ENCODE results near the gene PNKD. TPM values are rescaled to one million over a fixed set of nuclear protein-coding genes. Genes with fewer than 3 reads are reported as not detected.
"Not testable (repeated sequence)": the region's sequence is repeated elsewhere in the genome, so short reads cannot be mapped to it uniquely, and the experiment has no call there.

PNKD gene
- total RNA-seq, 2 donors from 2014 or later: 103 to 119 TPM

DNA sequence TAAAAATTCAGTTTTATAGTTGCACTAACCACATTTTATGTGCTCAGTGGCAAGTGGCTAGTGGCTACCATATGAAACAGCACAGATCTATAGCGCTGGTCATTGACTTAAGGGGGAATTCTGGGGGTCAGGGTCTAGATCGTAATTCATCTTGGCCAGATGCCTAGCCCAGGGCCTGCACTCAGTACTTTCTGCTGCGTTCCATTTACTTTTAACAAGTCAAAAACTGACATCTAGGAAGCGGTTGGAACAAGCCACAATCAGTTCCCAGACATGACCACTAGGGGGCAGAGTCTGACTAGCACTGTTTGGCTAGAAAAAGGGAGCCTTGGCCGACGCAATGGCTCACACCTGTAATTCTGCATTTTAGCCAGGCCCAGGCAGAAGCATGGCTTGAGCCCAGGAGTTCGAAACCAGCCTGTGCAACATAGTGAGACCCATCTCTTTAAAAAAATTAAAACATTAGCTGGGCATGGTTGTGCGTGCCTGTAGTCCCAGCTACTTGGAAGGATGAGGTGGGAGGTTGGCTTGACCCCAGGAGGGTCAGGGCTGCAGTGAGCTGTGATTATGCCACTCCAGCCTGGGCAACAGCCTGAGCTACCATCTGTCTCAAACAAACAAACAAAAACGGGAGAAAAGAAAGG, 31.0 kb downstream of the PNKD start:
- DNase-seq: peak; percentile 86 to 89
- intact Hi-C loops (cut with DNase I, micrococcal nuclease): loop anchor here (5.0 to 10.0 kb wide), 3 partner anchors 54 to 96 kb away; partner anchors contain the start of genes CATIP (in 2 of the 2) and CTDSP1 (in 1 of the 2)
- peak; percentile 86 for ATAC-seq

DNA sequence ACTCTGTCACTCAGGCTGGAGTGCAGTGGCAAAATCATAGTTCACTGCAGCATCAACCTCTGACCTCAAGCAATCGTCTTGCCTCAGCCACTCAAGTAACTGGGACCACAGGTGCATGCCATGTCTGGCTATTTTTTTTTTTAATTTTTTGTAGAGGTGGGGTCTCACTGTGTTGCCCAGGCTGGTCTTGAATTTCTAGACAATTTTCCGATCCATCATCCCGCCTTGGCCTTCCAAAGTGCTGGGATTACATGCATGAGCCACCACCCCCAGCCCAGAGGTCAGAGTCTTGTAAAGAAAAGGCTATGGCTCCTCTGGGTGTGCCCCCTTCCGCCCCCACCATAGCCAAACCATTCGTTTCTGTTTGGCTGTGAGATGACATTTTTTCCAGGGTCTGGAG, 35.1 kb downstream of the PNKD start:
- DNase-seq (no peak), ATAC-seq (no peak)
- intact Hi-C loops (cut with DNase I, micrococcal nuclease): loop anchor here in 1 of 2 donors (10.0 kb wide), 1 partner anchor 49 kb away; the partner anchor contains the start of gene CATIP

DNA sequence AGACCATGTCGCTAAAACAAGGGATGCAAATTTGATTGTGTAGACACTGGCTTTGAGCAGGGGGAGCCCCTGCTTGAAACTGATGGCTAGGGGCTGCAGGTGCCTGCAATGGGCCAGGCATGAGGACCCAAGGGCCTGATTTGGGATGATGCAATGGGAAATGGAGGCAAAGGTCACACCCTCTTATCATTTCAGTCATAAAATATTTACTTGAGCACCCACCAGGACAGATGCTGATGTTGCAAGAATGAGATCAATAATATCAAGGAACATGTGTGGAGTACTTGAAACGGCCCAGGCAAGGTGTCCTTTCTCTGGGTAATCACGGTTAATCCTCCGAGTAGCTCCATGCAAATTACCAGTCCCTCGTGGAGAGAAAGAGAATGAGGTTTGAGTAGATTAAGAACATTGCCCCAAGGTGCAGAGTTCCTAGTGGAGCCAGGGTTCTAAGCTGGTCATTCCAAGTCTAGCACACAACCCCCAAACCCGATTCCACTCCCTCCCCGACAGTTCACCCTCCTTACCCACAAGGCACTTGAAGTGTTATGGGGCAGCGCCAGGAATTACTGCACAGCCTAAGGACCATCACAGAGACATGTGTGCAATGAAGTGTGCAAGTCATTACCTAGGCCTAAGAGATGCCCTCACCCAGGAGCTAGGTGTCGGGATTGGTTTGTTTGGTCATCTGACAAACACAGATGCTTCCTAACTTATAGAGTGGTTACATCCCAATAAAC, 36.0 kb downstream of the PNKD start:
- intact Hi-C loops (cut with DNase I, micrococcal nuclease): loop anchor here in 1 of 2 donors (10.0 kb wide), 1 partner anchor 48 kb away; the partner anchor contains the start of gene CATIP

DNA sequence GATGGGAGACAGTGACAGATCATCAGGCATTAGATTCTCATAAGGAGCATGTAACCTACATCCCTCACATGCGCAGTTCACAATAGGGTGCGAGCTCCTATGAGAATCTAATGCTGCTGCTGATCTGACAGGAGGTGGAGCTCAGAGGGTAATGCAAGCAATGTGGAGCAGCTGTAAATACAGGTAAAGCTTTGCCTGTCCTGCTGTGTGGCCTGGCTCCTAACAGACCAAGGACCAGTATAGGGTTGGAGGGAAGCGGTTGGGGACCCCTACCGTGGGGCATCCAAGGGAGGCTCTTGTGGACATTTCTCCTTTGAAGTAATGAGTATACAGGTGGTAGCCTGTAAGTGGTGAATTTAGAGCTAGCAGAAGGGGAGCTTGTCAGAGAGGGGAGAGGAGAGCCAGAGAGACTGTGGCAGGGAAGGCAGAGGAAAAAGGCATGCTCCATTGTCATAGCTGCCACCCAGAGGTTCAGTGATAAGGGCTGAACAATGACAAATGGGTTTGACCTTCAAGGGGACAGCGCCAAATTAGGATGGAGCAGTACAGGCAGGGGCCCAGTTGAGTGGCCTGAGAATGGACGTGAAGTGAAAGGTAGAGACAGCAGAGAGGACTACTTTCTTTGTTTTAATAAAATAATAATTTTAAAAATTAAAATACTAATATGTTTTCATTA, 37.2 kb downstream of the PNKD start:
- no peak for ATAC-seq
- intact Hi-C loops (cut with DNase I, micrococcal nuclease): loop anchor here in 1 of 2 donors (10.0 kb wide), 1 partner anchor 47 kb away; the partner anchor contains the start of gene CATIP

More for the DNA sequence above, 36.0 kb downstream of the PNKD start:
- no peak for DNase-seq
- ATAC-seq: no peak

DNA sequence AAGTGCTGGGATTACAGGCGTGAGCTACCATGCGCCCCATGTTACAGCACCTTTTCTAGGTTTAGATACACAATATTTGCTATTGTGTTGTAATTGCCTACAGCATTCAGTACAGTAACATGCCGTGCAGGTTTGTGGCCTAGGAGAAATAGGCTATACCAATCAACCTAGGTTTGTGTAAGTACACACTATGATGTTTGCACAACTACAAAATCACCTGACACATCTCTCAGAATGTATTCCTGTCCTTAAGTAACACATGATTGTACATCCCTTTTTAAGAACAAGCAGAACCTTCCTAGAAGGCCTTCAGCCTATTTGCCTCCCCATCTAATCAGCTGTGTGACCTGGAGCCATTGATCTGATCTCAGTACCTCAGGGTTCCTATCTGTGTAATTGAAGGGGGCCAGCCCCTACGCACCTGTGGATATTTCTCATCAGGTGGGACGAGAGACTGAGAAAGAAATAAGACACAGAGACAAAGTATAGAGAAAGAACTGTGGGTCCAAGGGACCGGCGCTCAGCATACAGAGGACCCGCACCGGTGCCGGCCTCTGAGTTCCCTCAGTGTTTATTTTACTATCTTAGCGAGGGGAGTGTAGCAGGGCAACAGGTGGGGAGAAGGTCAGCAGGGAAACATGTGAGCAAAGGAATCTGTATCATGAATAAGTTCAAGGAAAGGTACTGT, 40.7 kb downstream of the PNKD start:
- intact Hi-C loops (cut with DNase I, micrococcal nuclease): no loop called here
- ATAC-seq (peak; percentile 46), DNase-seq (no peak)

More for the DNA sequence above, 37.2 kb downstream of the PNKD start:
- DNase-seq: no peak

DNA sequence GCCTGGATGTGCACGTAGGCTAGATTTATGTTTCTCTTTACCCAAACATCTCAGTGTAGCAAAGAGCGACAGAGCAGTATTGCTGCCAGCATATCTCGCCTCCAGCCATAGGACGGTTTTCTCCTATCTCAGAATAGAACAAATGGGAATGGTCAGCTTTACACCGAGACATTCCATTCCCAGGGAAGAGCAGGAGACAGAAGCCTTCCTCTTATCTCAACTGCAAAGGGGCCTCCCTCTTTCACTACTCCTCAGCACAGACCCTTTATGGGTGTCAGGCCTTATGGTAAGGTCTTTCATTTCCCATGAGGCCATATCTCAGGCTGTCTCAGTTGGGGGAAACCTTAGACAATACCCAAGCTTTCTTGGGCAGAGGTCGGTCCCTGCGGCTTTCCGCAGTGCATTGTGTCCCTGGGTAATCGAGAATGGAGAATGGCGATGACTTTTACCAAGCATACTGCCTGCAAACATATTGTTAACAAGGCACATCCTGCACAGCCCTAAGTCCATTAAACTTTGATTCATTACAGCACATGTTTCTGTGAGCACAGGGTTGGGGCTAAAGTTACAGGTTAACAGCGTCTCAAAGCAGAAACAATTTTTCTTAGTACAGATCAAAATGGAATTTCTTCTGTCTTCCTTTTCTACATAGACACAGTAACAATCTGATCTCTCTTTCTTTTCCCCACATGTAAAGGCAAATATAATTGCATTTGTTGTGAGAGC, 41.4 kb downstream of the PNKD start:
- intact Hi-C loops (cut with DNase I, micrococcal nuclease); DNase-seq: not testable (repeated sequence)
- ATAC-seq: peak; percentile 59

DNA sequence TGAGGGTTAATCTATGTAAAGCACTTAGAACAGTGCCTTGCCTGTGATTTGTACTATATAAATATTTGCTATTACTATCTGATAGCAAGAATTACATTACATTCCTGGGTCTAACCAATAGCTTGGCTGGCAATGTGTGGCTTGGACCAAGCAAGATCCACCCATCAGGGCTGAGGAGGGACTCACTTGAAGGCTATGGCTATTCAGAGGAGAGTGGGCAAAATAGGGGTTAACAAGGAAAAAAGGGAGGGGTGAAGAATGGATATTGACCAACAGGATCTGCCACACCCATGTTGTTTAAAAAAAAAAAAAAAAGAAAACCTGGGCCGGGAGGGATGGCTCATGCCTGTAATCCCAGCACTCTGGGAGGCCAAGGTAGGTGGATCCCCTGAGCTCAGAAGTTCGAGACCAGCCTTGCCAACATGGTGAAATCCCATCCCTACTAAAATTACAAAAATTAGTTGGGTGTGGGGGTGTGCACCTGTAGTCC, 42.0 kb downstream of the PNKD start:
- peak; percentile 83 for ATAC-seq

DNA sequence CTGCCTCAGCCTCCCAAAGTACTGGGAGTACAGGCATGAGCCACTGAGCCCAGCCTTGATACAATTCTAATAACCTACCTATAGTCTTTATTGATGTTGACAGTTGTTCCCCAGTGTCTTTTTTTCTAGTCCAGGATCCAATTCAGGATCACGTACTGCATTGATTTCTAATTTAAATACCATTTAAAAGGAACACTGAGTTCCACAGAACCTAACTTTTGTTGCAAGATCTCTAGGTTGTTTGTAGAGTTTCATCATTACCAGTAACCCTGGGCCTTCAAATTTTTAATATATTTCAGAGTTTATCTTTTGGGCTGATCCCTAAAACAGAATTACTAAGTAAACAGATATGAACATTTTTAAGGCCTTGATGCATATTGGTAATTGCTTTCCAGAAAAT, 43.0 kb downstream of the PNKD start:
- no peak for DNase-seq
- intact Hi-C loops (cut with DNase I, micrococcal nuclease): no loop called here
- no peak for ATAC-seq

More for the DNA sequence above, 42.0 kb downstream of the PNKD start:
- DNase-seq: peak in 1 of 2 donors; percentile 72
- intact Hi-C loops (cut with DNase I, micrococcal nuclease): no loop called here

DNA sequence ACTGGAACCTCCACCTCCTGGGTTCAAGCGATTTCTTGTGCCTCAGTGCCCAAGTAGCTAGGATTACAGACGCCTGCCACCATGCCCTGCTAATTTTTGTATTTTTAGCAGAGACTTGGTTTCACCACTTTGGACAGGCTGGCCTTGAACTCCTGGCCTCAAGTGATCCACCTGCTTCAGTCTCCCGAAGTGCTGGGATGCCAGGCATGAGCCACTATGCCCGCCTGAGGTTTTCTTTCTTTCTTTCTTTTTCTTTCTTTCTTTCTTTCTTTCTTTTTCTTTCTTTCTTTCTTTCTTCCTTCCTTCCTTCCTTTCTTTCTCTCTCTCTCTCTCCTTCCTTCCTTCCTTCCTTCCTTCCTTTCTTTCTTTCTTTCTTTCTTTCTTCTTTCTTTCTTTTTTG, 44.4 kb downstream of the PNKD start:
- ATAC-seq; DNase-seq; intact Hi-C loops (cut with DNase I, micrococcal nuclease): not testable (repeated sequence)

DNA sequence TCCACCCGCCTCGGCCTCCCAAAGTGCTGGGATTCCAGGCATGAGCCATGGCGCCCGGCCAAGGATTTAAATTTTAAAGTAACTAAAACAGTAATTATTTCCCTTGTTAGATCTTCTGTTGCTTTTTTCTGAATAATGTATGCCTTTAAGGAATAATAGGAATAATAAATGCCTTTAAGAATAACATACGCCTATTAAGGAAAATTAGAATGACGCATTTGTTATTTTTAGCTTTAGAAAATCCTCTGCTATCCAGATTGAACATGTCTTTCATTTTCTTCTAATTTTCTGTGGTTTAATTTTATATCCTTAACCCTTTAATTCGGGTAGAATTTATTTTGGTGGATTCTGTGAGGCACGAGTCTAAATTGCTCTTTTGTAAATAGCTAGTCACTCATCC, 45.1 kb downstream of the PNKD start:
- DNase-seq (no peak), ATAC-seq (no peak)
- intact Hi-C loops (cut with DNase I, micrococcal nuclease): no loop called here

DNA sequence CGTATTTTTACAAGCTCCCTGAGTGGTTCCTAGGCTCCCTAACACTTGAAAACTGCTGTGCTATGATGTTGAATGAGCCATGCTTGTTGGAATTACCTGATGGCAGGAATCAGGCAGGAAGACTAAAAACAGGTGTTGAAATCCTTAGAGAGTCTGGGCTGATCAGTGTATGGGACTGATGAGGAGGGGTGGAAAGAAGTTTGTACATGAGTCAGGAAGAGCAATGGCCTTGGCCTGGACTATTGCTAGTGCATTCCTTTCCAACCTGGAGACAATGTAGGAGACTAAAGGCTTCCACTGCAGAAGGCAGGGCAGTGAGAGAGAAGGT, 46.9 kb downstream of the PNKD start:
- DNase-seq (no peak), ATAC-seq (no peak)
- intact Hi-C loops (cut with DNase I, micrococcal nuclease): no loop called here

DNA sequence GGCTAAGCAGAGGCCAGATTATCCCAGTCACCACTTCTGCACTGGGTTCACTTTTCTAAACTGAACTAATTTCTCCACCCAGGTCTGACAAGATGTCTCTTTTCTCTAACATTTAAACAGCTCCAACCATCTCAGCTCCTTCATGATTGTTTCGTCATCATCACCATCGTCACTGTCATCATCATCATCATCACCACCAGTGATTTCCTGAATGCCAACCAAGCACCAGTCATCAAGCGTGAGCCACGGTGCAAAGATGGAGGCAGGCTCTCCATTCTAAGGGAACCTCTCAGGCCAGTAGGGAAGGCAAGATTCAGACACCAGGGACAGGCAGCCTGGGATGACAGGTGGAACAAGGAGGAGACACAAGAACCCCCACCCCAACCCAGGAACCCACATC, 47.5 kb downstream of the PNKD start:
- ATAC-seq: no peak
- intact Hi-C loops (cut with DNase I, micrococcal nuclease): no loop called here
- no peak for DNase-seq

DNA sequence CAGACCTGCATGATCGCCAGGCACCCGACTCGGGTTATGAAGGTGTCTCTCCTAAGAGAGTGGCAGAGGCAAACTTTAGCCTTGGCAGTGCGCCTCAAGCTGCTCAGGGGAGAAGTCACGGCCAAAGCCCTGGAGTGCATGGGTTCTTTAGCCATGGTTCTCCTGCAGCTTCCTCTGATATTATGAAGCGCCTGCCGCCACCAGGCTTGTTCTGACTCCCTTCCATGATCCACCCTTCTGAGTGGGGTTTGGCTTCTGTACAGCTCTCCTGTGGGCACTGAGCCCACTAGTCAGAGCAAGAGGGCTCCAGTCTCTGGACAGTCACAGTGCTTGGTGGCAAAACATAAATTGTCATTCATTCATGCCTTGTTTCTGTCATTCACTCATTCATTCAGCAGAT, 47.9 kb downstream of the PNKD start:
- intact Hi-C loops (cut with DNase I, micrococcal nuclease): no loop called here
- no peak for DNase-seq
- ATAC-seq: no peak

DNA sequence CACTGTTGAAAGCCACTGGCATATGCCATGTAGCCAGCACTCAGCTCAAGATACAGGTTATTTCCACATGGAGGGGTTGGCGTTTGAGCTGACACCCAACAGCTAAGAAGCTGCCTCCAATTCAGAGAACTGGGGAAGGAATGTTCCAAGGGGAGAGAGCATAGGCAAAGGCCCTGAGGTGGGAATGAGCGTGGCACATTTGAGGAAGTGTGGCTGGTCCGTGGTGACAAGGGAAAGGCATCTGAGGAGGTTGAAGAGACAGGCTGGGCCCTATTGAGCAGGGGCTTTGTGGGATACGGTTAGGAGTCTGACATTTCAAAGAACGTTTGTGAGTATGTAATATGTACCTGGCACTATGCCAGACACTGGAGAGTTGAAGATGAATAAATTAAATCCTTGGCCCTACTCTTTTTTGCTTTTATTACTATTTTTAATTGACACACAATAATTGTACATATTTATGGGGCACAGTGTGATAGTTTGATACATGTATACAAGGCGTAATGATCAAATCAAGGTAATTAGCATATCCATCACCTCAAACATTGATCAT, 49.6 kb downstream of the PNKD start:
- ATAC-seq (no peak), DNase-seq (no peak)
- intact Hi-C loops (cut with DNase I, micrococcal nuclease): no loop called here

DNA sequence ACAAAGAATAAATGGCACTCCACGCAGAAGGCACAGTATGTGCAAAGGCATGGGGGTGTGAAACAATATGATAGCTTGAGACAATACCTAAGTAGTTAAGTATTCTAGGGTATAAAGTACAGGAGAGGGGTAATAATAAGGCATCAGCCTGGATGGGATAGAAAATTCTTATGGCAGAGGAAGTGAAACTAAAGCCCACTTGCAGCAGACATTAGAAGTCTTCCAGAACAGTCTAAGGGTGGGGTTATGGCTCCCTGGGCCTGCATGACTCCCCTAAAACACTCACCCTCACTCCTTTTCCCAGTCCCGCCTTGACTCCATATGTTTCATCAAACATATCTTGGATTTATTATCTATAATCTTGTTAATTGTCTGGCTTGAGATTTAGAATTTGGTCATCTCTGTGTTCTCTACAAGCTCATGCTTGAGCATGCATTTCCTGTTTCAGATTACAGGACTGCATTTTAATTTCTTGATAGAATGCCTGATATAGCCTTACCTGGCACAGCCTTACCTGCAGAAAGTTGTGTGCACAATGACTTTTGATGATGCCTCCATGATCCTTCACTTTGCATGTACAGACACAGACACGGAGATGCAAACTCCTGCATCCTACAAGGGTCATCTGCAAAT, 50.5 kb downstream of the PNKD start:
- no peak for ATAC-seq
- DNase-seq: no peak
- intact Hi-C loops (cut with DNase I, micrococcal nuclease): no loop called here

DNA sequence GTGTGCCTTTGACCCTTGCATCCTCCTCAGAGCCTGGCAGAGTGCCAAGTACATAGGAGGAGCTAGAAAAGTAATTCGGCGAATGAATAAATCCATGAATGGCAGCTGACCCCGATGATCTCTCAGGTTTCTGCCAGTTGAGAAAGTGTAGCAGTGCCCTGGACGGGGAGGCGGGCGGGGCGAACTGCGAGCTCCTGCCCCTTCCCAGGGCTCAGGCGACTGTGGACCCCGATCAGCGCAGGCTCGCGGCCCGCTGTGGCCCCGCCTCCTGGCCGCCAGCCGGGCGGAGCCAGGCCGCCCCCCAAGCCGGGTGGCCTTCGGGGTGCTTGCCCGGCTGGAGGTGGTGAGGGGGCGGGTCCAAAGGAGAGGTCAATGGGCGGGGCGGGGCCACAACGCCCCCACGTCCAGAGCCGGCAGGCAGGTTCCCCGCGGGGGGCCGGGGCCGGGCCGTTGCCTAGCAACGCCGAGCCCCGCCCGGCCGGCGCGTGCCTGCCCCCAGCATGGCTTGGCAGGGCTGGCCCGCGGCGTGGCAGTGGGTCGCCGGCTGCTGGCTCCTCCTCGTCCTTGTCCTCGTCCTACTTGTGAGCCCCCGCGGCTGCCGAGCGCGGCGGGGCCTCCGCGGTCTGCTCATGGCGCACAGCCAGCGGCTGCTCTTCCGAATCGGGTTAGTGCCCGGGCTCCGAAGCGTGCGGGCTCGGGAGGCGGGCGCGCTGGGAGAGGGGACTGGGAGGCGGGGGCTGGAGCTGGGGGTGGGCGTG, 52.6 kb downstream of the PNKD start:
- ATAC-seq (peak; percentile 82), DNase-seq (peak; percentile 85 to 87)
- intact Hi-C loops (cut with DNase I, micrococcal nuclease): no loop called here

All from left colon (tissue), 2 donors.